Testis (tissue), 3 donors: ENCODE results near the gene KLK7. TPM values are rescaled to one million over a fixed set of nuclear protein-coding genes. Genes with fewer than 3 reads are reported as not detected.
A peak's percentile ranks its signal among the peaks of the same experiment; 100 is the strongest.

Experiments
- DNase-seq: peaks from one replicate; pipeline ENCODE4 v3.0.0-alpha.2; 2019
- H3K27ac ChIP-seq, 2 donors: fragments of 200-600 bp; sonication (generic); one replicate each; pipeline ENCODE4 v1.5.1; 2019
- H3K27me3 ChIP-seq: fragments of 200-600 bp; sonication (generic); one replicate; pipeline ENCODE4 v1.5.1; 2019
- H3K36me3 ChIP-seq: fragments of 200-600 bp; sonication (generic); one replicate; pipeline ENCODE4 v1.5.1; 2017; ENCODE audit warnings: low read depth; ENCODE audit errors: missing control alignments
- H3K4me1 ChIP-seq: fragments of 200-600 bp; sonication (generic); one replicate; pipeline ENCODE4 v1.5.1; 2019
- H3K4me3 ChIP-seq, 2 donors: fragments of 200-600 bp; sonication (generic); one replicate each; pipeline ENCODE4 v1.5.1; 2017 to 2019
- H3K9me3 ChIP-seq: fragments of 200-600 bp; sonication (generic); one replicate; pipeline ENCODE4 v1.5.1; 2017
- POLR2A ChIP-seq: fragments of 450-650 bp; IDR thresholded peaks from one replicate; pipeline ENCODE4 v1.6.1; 2017; ENCODE audit warnings: antibody characterized with exemption, mild to moderate bottlenecking, moderate library complexity
- WGBS, 2 donors: methylation state at CpG; one replicate each; pipeline ENCODE4 v1.1.5; 2018; 5-methylcytosine and 5-hydroxymethylcytosine counted together
- intact Hi-C: fragments of 100-400 bp; cut with DNase I; formaldehyde crosslinking; loops from one replicate; pipeline ENCODE4 v1.15.1; 2023; ENCODE audit warnings: low total_unique reads
- polyA plus RNA-seq: library from polyadenylated mRNA; stranded (reverse); fragments of 350-450 nt; fragmentation: Illumina TruSeq; extraction: RNeasy Lipid Tissue Mini Kit (QIAGEN cat#74804); gene quantifications from one replicate; pipeline ENCODE4 v1.2.3, GENCODE V29; 2014; ENCODE audit warnings: low read depth, low replicate concordance; ENCODE audit not compliant: insufficient read depth
- total RNA-seq, 2 donors: library from RNA; depleted of rRNA; stranded (reverse); fragments of >200 nt; gene quantifications; one replicate each; pipeline ENCODE4 v1.2.3, GENCODE V29; 2016
- TF ChIP-seq, protein P1 (sequence below), 3 experiments: fragments of 450-650 bp in 2 of 3; fragments of 200-600 bp in 1 of 3; sonication (generic) in 1 of 3; IDR thresholded peaks; one replicate each; pipeline ENCODE4 v1.5.1; 2016 to 2019; ENCODE audit warnings: antibody characterized with exemption in 3 of 3, mild to moderate bottlenecking in 2 of 3, moderate library complexity in 1 of 3

KLK7 gene
- total and polyA plus RNA-seq, 3 donors from 2014 or later: 0.45 to 0.93 (median 0.71) TPM

DNA sequence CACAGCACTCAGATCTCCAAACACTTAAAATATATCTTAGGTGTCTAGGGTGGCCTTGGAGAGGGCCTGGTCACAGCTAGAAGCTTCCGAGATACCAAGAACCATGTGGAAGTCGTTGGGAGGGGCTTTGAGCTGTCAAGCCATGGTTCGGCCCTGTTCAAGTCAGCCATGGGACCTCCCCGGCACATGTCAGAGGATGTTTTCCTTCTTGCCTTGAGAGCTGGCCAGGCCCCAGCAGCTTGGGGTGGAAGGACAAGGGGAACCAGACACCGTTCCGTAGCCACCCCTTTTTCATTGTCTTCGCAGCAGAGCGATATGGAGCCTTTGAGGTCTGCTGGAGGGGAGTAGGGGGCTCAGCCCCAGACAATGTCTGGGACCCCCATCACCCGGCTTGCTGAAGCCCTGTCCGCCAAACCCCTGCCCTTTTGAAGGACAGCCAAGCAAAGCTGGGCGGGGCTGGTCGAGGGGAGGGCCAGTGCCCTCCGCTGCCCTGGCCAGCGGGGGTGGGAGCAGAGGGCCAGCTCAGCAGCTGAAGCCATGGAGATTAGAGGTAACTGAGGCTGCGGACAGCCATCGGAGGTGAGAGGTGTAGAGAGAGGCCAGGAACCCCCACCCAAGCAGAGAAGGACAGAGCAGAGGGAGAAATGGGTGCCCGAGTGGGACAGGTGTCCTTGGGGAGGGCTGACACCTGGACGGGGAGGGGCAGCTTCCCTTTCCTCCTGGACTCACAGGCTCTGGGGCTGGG lies 42.3 kb upstream of the KLK7 start:
- intact Hi-C loops: loop anchor here (10.0 kb wide), 1 partner anchor 59 kb away; the partner anchor contains the start of gene KLK14
- 58 to 68% methylated on average over 10 to 18 of the region's 18 CpGs for WGBS, 2 donors

DNA sequence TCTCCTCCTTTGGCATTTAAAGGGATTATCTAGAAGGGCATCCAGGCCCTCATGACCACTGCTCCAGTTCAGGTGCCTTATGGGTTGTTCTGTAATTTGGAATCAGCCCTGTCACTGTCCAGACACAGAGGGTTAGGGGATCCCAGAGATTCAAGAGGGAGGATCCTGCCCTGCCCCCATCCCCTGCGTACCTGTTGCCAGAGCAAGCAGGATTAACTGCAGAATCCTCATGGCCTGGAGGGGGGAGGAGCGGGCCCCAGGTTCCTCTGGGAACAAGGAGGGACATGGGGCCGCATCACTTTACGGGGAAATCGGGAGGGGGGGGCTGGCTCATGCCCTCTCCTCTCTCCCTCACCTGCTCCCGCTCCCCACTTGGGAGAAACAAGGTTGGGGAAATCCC lies 41.7 kb upstream of the KLK7 start:
- intact Hi-C loops: loop anchor here (10.0 kb wide), 1 partner anchor 59 kb away; the partner anchor contains the start of gene KLK14
- 97% methylated on average over 6 of the region's 6 CpGs; no CpG with 5 or more reads in 1 of the 2 donors for WGBS, 2 donors
- DNase-seq: no peak

More for the DNA sequence above, 42.3 kb upstream of the KLK7 start:
- TF ChIP-seq, protein P1, sequence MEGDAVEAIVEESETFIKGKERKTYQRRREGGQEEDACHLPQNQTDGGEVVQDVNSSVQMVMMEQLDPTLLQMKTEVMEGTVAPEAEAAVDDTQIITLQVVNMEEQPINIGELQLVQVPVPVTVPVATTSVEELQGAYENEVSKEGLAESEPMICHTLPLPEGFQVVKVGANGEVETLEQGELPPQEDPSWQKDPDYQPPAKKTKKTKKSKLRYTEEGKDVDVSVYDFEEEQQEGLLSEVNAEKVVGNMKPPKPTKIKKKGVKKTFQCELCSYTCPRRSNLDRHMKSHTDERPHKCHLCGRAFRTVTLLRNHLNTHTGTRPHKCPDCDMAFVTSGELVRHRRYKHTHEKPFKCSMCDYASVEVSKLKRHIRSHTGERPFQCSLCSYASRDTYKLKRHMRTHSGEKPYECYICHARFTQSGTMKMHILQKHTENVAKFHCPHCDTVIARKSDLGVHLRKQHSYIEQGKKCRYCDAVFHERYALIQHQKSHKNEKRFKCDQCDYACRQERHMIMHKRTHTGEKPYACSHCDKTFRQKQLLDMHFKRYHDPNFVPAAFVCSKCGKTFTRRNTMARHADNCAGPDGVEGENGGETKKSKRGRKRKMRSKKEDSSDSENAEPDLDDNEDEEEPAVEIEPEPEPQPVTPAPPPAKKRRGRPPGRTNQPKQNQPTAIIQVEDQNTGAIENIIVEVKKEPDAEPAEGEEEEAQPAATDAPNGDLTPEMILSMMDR (IDR thresholded peaks at IDR 0.05): no peak
- Histone ChIP-seq H3K36me3 (no peaks in the 10 kb centered on the region), H3K27me3 (no peaks in the 10 kb centered on the region), H3K27ac (peak overlapping the region in 1 of 2 donors; percentile 64), H3K4me1 (peaks cover 30% of the 10 kb centered on the region), H3K9me3 (no peaks in the 10 kb centered on the region), H3K4me3 (no peak overlapping the region)
- DNase-seq: peak; percentile 59

DNA sequence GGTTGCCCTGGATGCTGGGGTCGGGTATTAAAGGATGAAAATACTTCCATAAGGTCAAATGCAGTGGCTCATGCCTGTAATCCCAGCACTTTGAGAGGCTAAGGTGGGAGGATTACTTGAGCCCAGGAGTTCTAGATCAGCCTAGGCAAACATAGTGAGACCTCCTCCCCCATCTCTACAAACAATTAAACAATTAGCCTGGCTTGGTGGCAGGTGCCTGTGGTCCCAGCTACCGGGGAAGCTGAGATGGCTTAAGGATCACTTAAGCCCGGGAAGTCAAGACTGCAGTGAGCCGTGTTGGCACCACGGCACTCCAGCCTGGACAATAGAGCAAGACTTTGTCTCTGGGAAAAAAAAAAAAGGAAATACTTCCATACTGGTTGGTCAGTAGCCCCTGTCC lies 41.2 kb upstream of the KLK7 start:
- Histone ChIP-seq H3K36me3 (no peaks in the 10 kb centered on the region), H3K4me3 (no peak overlapping the region), H3K9me3 (no peaks in the 10 kb centered on the region), H3K27ac (no peak overlapping the region), H3K4me1 (peaks cover 39% of the 10 kb centered on the region), H3K27me3 (no peaks in the 10 kb centered on the region)
- no peak for TF ChIP-seq POLR2A
- TF ChIP-seq, protein P1 (IDR thresholded peaks at IDR 0.05): no peak
- intact Hi-C loops: loop anchor here (10.0 kb wide), 1 partner anchor 60 kb away; the partner anchor contains the start of gene KLK14
- no peak for DNase-seq
- 77 to 83% methylated on average over 5 of the region's 5 CpGs for WGBS, 2 donors

More for the DNA sequence above, 41.7 kb upstream of the KLK7 start:
- Histone ChIP-seq H3K4me1 (peaks cover 35% of the 10 kb centered on the region), H3K27ac (no peak overlapping the region), H3K36me3 (no peaks in the 10 kb centered on the region), H3K4me3 (no peak overlapping the region), H3K9me3 (no peaks in the 10 kb centered on the region), H3K27me3 (no peaks in the 10 kb centered on the region)
- TF ChIP-seq, protein P1 (IDR thresholded peaks at IDR 0.05): no peak
- TF ChIP-seq POLR2A: no peak

DNA sequence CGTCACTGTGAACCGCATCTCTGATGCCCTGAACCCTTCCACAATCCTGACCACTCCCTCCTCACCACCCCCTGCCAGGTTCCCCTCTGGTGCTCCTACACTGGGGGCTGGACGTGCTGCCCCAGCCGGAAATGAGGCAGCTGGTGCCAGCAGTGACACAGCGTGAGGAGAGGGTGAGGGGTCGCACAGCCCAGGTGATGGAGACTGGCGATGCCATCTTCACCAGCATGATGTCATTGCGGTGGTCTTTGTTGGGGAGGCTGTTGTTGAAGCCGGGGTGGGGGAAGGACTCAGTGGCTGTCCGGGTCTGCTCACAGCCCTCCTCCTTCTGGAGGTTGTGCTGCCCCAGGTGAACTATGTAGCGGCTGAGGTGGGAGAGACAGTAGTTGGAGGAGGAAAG lies 40.2 kb upstream of the KLK7 start:
- 80 to 85% methylated on average over 10 to 11 of the region's 11 CpGs for WGBS, 2 donors
- Histone ChIP-seq H3K9me3 (no peaks in the 10 kb centered on the region), H3K36me3 (no peaks in the 10 kb centered on the region), H3K27ac (no peak overlapping the region), H3K27me3 (no peaks in the 10 kb centered on the region), H3K4me3 (no peak overlapping the region), H3K4me1 (peaks cover 45% of the 10 kb centered on the region)
- TF ChIP-seq, protein P1 (IDR thresholded peaks at IDR 0.05): no peak
- no peak for TF ChIP-seq POLR2A
- no peak for DNase-seq
- intact Hi-C loops: loop anchor here (10.0 kb wide), 1 partner anchor 61 kb away; the partner anchor contains the start of gene KLK14
